SK-N-SH (cell line): ENCODE results near the gene PAFAH1B1. TPM values are rescaled to one million over a fixed set of nuclear protein-coding genes. Genes with fewer than 3 reads are reported as not detected.
A peak's percentile ranks its signal among the peaks of the same experiment; 100 is the strongest.

ENCODE experiments used
- CTCF ChIA-PET: fragments of 300-600, 350-600 bp; formaldehyde crosslinking; extraction: SDS; loops from one replicate; lab custom pipeline; 2021; lab: Yijun Ruan, JAX
- POLR2A ChIA-PET: fragments of 350-600 bp; sonication (Branson Sonifier 250); formaldehyde crosslinking; extraction: SDS; loops from one replicate; lab custom pipeline; 2020; ENCODE audit warnings: antibody characterized with exemption, inconsistent platforms; lab: Yijun Ruan, JAX
- DNase-seq: peaks from one replicate; pipeline ENCODE4 v3.0.0; 2012
- H2AFZ ChIP-seq: fragments of 200-600 bp; sonication (generic); 2 replicates; pipeline ENCODE4 v1.8.1; 2016; ENCODE audit warnings: antibody characterized with exemption, mild to moderate bottlenecking, low read depth
- H3F3A ChIP-seq: fragments of 200-600 bp; sonication (generic); replicated peaks from 2 replicates; pipeline ENCODE3; 2016; ENCODE audit warnings: antibody characterized with exemption, mild to moderate bottlenecking; ENCODE audit not compliant: insufficient read depth
- H3K27ac ChIP-seq, 2 experiments: fragments of 200-500 bp in 1 of 2; fragments of 200-600 bp in 1 of 2; sonication (Bioruptor generic) in 1 of 2; sonication (generic), shearing (Covaris generic) in 1 of 2; 2 replicates each; pipeline versions ENCODE4 v1.5.1 to v1.6.1; 2014 to 2016; ENCODE audit warnings: low read depth in 2 of 2, inconsistent platforms in 1 of 2, low read length in 1 of 2, mild to moderate bottlenecking in 1 of 2, mixed read lengths in 1 of 2
- H3K27me3 ChIP-seq: fragments of 200-600 bp; sonication (generic), shearing (Covaris generic); 2 replicates; pipeline ENCODE4 v1.6.1; 2016; ENCODE audit warnings: mixed run types; ENCODE audit not compliant: insufficient read depth
- H3K36me3 ChIP-seq, 2 experiments: fragments of 200-500 bp in 1 of 2; fragments of 200-600 bp in 1 of 2; sonication (Bioruptor generic) in 1 of 2; sonication (generic) in 1 of 2; replicated peaks in 1 of 2; 2 replicates each; pipeline versions ENCODE3 to v1.5.1; 2014 to 2016; ENCODE audit warnings: low read length in 1 of 2, mild to moderate bottlenecking in 1 of 2; ENCODE audit not compliant: insufficient read depth in 2 of 2, control insufficient read depth in 1 of 2
- H3K4me1 ChIP-seq, 2 experiments: fragments of 200-500 bp in 1 of 2; fragments of 200-600 bp in 1 of 2; sonication (Bioruptor generic) in 1 of 2; sonication (generic), shearing (Covaris generic) in 1 of 2; 2 replicates each; pipeline versions ENCODE4 v1.5.1 to v1.6.1; 2014 to 2016; ENCODE audit warnings: low read depth in 1 of 2, low read length in 1 of 2, mixed run types in 1 of 2; ENCODE audit not compliant: insufficient read depth in 2 of 2, control insufficient read depth in 1 of 2
- H3K4me2 ChIP-seq: fragments of 200-600 bp; sonication (generic), shearing (Covaris generic); 2 replicates; pipeline ENCODE4 v1.6.1; 2017; ENCODE audit warnings: mixed run types
- H3K4me3 ChIP-seq, 2 experiments: fragments of 200-500 bp in 1 of 2; fragments of 200-600 bp in 1 of 2; sonication (Bioruptor generic) in 1 of 2; sonication (generic), shearing (Covaris generic) in 1 of 2; 2 replicates each; pipeline versions ENCODE4 v1.5.1 to v1.8.1; 2014 to 2016; ENCODE audit warnings: low read depth in 2 of 2, inconsistent platforms in 1 of 2, low read length in 1 of 2, mild to moderate bottlenecking in 1 of 2, mixed read lengths in 1 of 2, moderate library complexity in 1 of 2
- H3K79me2 ChIP-seq: fragments of 200-600 bp; sonication (generic); 2 replicates; pipeline ENCODE4 v1.8.1; 2017; ENCODE audit warnings: mild to moderate bottlenecking; ENCODE audit not compliant: insufficient read depth
- H3K9ac ChIP-seq: fragments of 200-600 bp; sonication (generic); 2 replicates; pipeline ENCODE4 v1.6.1; 2017; ENCODE audit warnings: mixed run types
- H3K9me2 ChIP-seq: fragments of 200-600 bp; sonication (generic); 2 replicates; pipeline ENCODE4 v1.6.1; 2017; ENCODE audit warnings: mixed run types
- H3K9me3 ChIP-seq: fragments of 200-600 bp; sonication (generic); 2 replicates; pipeline ENCODE4 v1.6.1; 2017; ENCODE audit warnings: mixed run types, mild to moderate bottlenecking, moderate library complexity
- H4K20me1 ChIP-seq: fragments of 200-600 bp; sonication (generic); 2 replicates; pipeline ENCODE4 v1.6.1; 2017; ENCODE audit warnings: mild to moderate bottlenecking, mixed run types; ENCODE audit not compliant: insufficient read depth
- CTCF ChIP-seq: fragments of 200-600 bp; sonication (generic); IDR thresholded peaks from 2 replicates; pipeline ENCODE4 v1.6.1; 2017; ENCODE audit warnings: antibody characterized with exemption, mild to moderate bottlenecking, moderate library complexity
- ELF1 ChIP-seq: IDR thresholded peaks from 2 replicates; pipeline ENCODE4 v1.4.0; 2012
- EZH2phosphoT487 ChIP-seq: fragments of 200-600 bp; sonication (generic); IDR thresholded peaks from 2 replicates; pipeline ENCODE4 v1.6.1; 2017; ENCODE audit warnings: low read depth, mixed run types, mild to moderate bottlenecking, antibody characterized with exemption, moderate library complexity, borderline replicate concordance
- FOSL2 ChIP-seq: IDR thresholded peaks from 2 replicates; pipeline ENCODE4 v1.4.0; 2012; ENCODE audit warnings: low read depth, mild to moderate bottlenecking, moderate library complexity, borderline replicate concordance
- FOXJ3 ChIP-seq: sonication (generic); formaldehyde crosslinking; IDR thresholded peaks from 2 replicates; pipeline ENCODE4 v1.5.1; 2020; ENCODE audit warnings: mild to moderate bottlenecking, missing genetic modification reagents
- FOXM1 ChIP-seq: IDR thresholded peaks from 2 replicates; pipeline ENCODE4 v1.4.0; 2012; ENCODE audit warnings: low read depth, mild to moderate bottlenecking
- MAX ChIP-seq: IDR thresholded peaks from 2 replicates; pipeline ENCODE4 v1.4.0; 2012; ENCODE audit warnings: low read depth
- NFIC ChIP-seq: IDR thresholded peaks from 2 replicates; pipeline ENCODE4 v1.4.0; 2012; ENCODE audit warnings: borderline replicate concordance
- NRF1 ChIP-seq: IDR thresholded peaks from 2 replicates; pipeline ENCODE4 v1.6.1; 2012; ENCODE audit warnings: low read depth, mild to moderate bottlenecking, low read length
- POLR2AphosphoS5 ChIP-seq: IDR thresholded peaks from 2 replicates; pipeline ENCODE4 v1.6.1; 2012; ENCODE audit warnings: low read depth, low read length
- RAD21 ChIP-seq: IDR thresholded peaks from 2 replicates; pipeline ENCODE4 v1.6.1; 2012; ENCODE audit warnings: mild to moderate bottlenecking, low read length
- REST ChIP-seq: IDR thresholded peaks from 2 replicates; pipeline ENCODE4 v1.6.1; 2012; ENCODE audit warnings: mild to moderate bottlenecking, low read depth, low read length, moderate library complexity
- RXRA ChIP-seq: IDR thresholded peaks from 2 replicates; pipeline ENCODE4 v1.4.0; 2012; ENCODE audit warnings: low read depth, mild to moderate bottlenecking, borderline replicate concordance
- TEAD4 ChIP-seq: IDR thresholded peaks from 2 replicates; pipeline ENCODE4 v1.4.0; 2012; ENCODE audit warnings: mild to moderate bottlenecking, borderline replicate concordance; ENCODE audit not compliant: insufficient read depth
- USF2 ChIP-seq: fragments of 150-350 bp; IDR thresholded peaks from 2 replicates; pipeline ENCODE4 v1.6.1; 2017; ENCODE audit warnings: antibody characterized with exemption, low read length, low read depth, borderline replicate concordance
- WGBS: methylation state at CpG from one replicate; pipeline ENCODE4 v1.1.6; 2017; ENCODE audit warnings: low lambda C conversion rate; 5-methylcytosine and 5-hydroxymethylcytosine counted together
- polyA plus RNA-seq, 3 experiments: library from polyadenylated mRNA; depleted of rRNA; stranded (reverse); fragments of >200 nt; gene quantifications; 2 replicates each; pipeline ENCODE4 v1.2.3, GENCODE V29; 2012

The PAFAH1B1 gene
- polyA plus RNA-seq, 1 of the 3 experiments (the other 2 are of a cell fraction): 37.3 TPM

GRCh38 chr17:2690165-2691068 is 97.0 kb downstream of the PAFAH1B1 start:
- H3K79me2 ChIP-seq: no peaks in the 10 kb centered on the region
- TF ChIP-seq FOSL2: no peak
- no peak for TF ChIP-seq USF2
- no peak for TF ChIP-seq FOXJ3 (CRISPR knock-in tag)
- no peak for TF ChIP-seq NRF1
- no peak for TF ChIP-seq EZH2phosphoT487
- no peak for TF ChIP-seq POLR2AphosphoS5
- TF ChIP-seq ELF1: no peak
- TF ChIP-seq NFIC: no peak
- no peak for TF ChIP-seq RAD21
- TF ChIP-seq CTCF: no peak
- no peak for TF ChIP-seq MAX
- no peak for TF ChIP-seq TEAD4
- no peak for TF ChIP-seq FOXM1
- no peak for TF ChIP-seq REST
- no peak for TF ChIP-seq RXRA
- H3K4me2 ChIP-seq: no peak overlapping the region
- peaks cover 0 to 4% of the 10 kb centered on the region in 2 experiments; a peak in 1 of 4 replicates for H3K4me1 ChIP-seq
- H4K20me1 ChIP-seq: no peaks in the 10 kb centered on the region
- peaks cover 0 to 24% of the 10 kb centered on the region in 2 experiments for H3K36me3 ChIP-seq
- H3K4me3 ChIP-seq: no peak overlapping the region
- H3K27ac ChIP-seq: no peak overlapping the region
- DNase-seq: peak; percentile 45
- WGBS: 98% methylated on average over 23 of the region's 55 CpGs
- ChIA-PET CTCF (no interaction called here), POLR2A (no interaction called here)
- H3K9ac ChIP-seq: no peak overlapping the region
- no peak overlapping the region for H2AFZ ChIP-seq
- peaks cover 21% of the 10 kb centered on the region for H3F3A ChIP-seq
- H3K9me3 ChIP-seq: no peaks in the 10 kb centered on the region
- H3K9me2 ChIP-seq: no peaks in the 10 kb centered on the region
- no peaks in the 10 kb centered on the region for H3K27me3 ChIP-seq
